IMR-90 (cell line): ENCODE data around the gene MREG. TPM values are rescaled to one million over a fixed set of nuclear protein-coding genes. Genes with fewer than 3 reads are reported as not detected.

Experiments
- ATAC-seq: fragments of 200-7000 bp; cut with Tn5 transposase; 2 replicates; pipeline ENCODE4 v1.9.1; 2020; ENCODE audit warnings: low read depth, mild to moderate bottlenecking, moderate library complexity
- BruUV-seq: library from RNA; stranded (reverse); fragments of 400-500 nt; replicated peaks from 2 replicates; lab custom pipeline; 2021; lab: Mats Ljungman, UMichigan
- CTCF ChIA-PET: fragments of 300-600 bp; formaldehyde crosslinking; extraction: SDS; loops from one replicate; lab custom pipeline; 2021; ENCODE audit warnings: antibody characterized with exemption; lab: Yijun Ruan, JAX
- POLR2A ChIA-PET: fragments of 300-600 bp; sonication (Branson Sonifier 250); formaldehyde crosslinking; loops from one replicate; lab custom pipeline; 2022; ENCODE audit warnings: antibody characterized with exemption; ENCODE audit not compliant: unreplicated experiment; lab: Charles Lee
- DNase-seq: peaks from one replicate; pipeline ENCODE4 v3.0.0; 2013
- H2AFZ ChIP-seq: replicated peaks from 2 replicates; pipeline ENCODE3; 2013; ENCODE audit warnings: low read length, mild to moderate bottlenecking; ENCODE audit not compliant: poor library complexity
- H2AK5ac ChIP-seq: 2 replicates; pipeline ENCODE4 v1.6.1; 2013; ENCODE audit warnings: low read depth, low read length, inconsistent platforms
- H2AK9ac ChIP-seq: replicated peaks from 2 replicates; pipeline ENCODE3; 2013; ENCODE audit warnings: mild to moderate bottlenecking, low read depth, low read length, moderate library complexity; ENCODE audit not compliant: poor library complexity
- H2BK120ac ChIP-seq: 2 replicates; pipeline ENCODE4 v1.6.1; 2013; ENCODE audit warnings: low read depth, low read length, inconsistent platforms
- H2BK15ac ChIP-seq: 3 replicates; pipeline ENCODE4 v1.6.1; 2013; ENCODE audit warnings: low read depth, low read length, inconsistent platforms
- H2BK20ac ChIP-seq: 2 replicates; pipeline ENCODE4 v1.6.1; 2013; ENCODE audit warnings: low read depth, mild to moderate bottlenecking, inconsistent platforms, low read length, moderate library complexity
- H2BK5ac ChIP-seq: 2 replicates; pipeline ENCODE4 v1.6.1; 2013; ENCODE audit warnings: mild to moderate bottlenecking, low read depth, low read length, inconsistent platforms; ENCODE audit not compliant: poor library complexity, severe bottlenecking
- H3K14ac ChIP-seq: replicated peaks from 2 replicates; pipeline ENCODE4 v1.6.1; 2013; ENCODE audit warnings: low read depth, low read length, inconsistent platforms
- H3K18ac ChIP-seq: 2 replicates; pipeline ENCODE4 v1.6.1; 2013; ENCODE audit warnings: low read depth, low read length, control low read depth
- H3K23ac ChIP-seq: 2 replicates; pipeline ENCODE4 v1.6.1; 2013; ENCODE audit warnings: low read depth, low read length, inconsistent platforms
- H3K27ac ChIP-seq: 2 replicates; pipeline ENCODE4 v1.5.1; 2013; ENCODE audit warnings: mild to moderate bottlenecking, control low read depth, low read length; ENCODE audit not compliant: insufficient read depth
- H3K27me3 ChIP-seq: 2 replicates; pipeline ENCODE4 v1.6.1; 2013; ENCODE audit warnings: low read length; ENCODE audit not compliant: control insufficient read depth, insufficient read depth
- H3K36me3 ChIP-seq: 2 replicates; pipeline ENCODE4 v1.6.1; 2013; ENCODE audit warnings: low read length, mixed read lengths; ENCODE audit not compliant: control insufficient read depth, insufficient read depth
- H3K4ac ChIP-seq: 2 replicates; pipeline ENCODE4 v1.6.1; 2013; ENCODE audit warnings: low read depth, low read length, inconsistent platforms
- H3K4me1 ChIP-seq: 2 replicates; pipeline ENCODE4 v1.6.1; 2013; ENCODE audit warnings: low read length, mixed read lengths; ENCODE audit not compliant: control insufficient read depth, insufficient read depth
- H3K4me2 ChIP-seq: 2 replicates; pipeline ENCODE4 v1.6.1; 2013; ENCODE audit warnings: low read depth, mild to moderate bottlenecking, control low read depth, low read length, moderate library complexity
- H3K4me3 ChIP-seq: 2 replicates; pipeline ENCODE4 v1.5.1; 2013; ENCODE audit warnings: low read depth, mild to moderate bottlenecking, control low read depth, low read length, moderate library complexity; ENCODE audit not compliant: insufficient read depth
- H3K56ac ChIP-seq: 2 replicates; pipeline ENCODE4 v1.6.1; 2013; ENCODE audit warnings: low read length, inconsistent platforms; ENCODE audit not compliant: insufficient read depth; ENCODE audit errors: extremely low read depth
- H3K79me1 ChIP-seq, 2 experiments: 2 replicates each; pipeline ENCODE4 v1.6.1; 2013; ENCODE audit warnings: low read length in 2 of 2, inconsistent platforms in 1 of 2, low read depth in 1 of 2
- H3K9ac ChIP-seq: 2 replicates; pipeline ENCODE4 v1.6.1; 2013; ENCODE audit warnings: low read depth, low read length, control low read depth
- H3K9me1 ChIP-seq: 2 replicates; pipeline ENCODE4 v1.6.1; 2013; ENCODE audit warnings: low read length, inconsistent platforms; ENCODE audit not compliant: insufficient read depth
- H3K9me3 ChIP-seq: 2 replicates; pipeline ENCODE4 v1.6.1; 2013; ENCODE audit warnings: low read length; ENCODE audit not compliant: control insufficient read depth, insufficient read depth
- H4K20me1 ChIP-seq: 2 replicates; pipeline ENCODE4 v1.6.1; 2013; ENCODE audit warnings: low read length, inconsistent platforms; ENCODE audit not compliant: insufficient read depth
- H4K5ac ChIP-seq: 2 replicates; pipeline ENCODE4 v1.6.1; 2013; ENCODE audit warnings: mild to moderate bottlenecking, low read depth, low read length, control low read depth
- H4K8ac ChIP-seq, 2 experiments: 2 replicates each; pipeline ENCODE4 v1.6.1; 2013; ENCODE audit warnings: low read depth in 2 of 2, low read length in 2 of 2, control low read depth in 1 of 2, inconsistent platforms in 1 of 2
- H4K91ac ChIP-seq: 2 replicates; pipeline ENCODE4 v1.6.1; 2013; ENCODE audit warnings: low read depth, low read length, inconsistent platforms; ENCODE audit not compliant: insufficient read depth
- BHLHE40 ChIP-seq: fragments of 150-350 bp; IDR thresholded peaks from 2 replicates; pipeline ENCODE4 v1.6.1; 2016; ENCODE audit warnings: mild to moderate bottlenecking, low read depth, low read length
- CEBPB ChIP-seq: IDR thresholded peaks from 2 replicates; pipeline ENCODE4 v1.6.1; 2012; ENCODE audit warnings: low read depth, low read length, improper control_type of control experiment
- CTCF ChIP-seq: conservative IDR thresholded peaks from 2 replicates; pipeline ENCODE4 v1.5.1; 2012; ENCODE audit warnings: mild to moderate bottlenecking, low read depth, low read length, improper control_type of control experiment
- ELK1 ChIP-seq: fragments of 150-350 bp; IDR thresholded peaks from 2 replicates; pipeline ENCODE4 v1.6.1; 2016; ENCODE audit warnings: low read depth, mild to moderate bottlenecking, low read length, moderate library complexity, borderline replicate concordance
- FOS ChIP-seq: fragments of 150-350 bp; IDR thresholded peaks from 2 replicates; pipeline ENCODE4 v1.6.1; 2016; ENCODE audit warnings: low read depth, low read length
- MAFK ChIP-seq: IDR thresholded peaks from 2 replicates; pipeline ENCODE4 v1.6.1; 2012; ENCODE audit warnings: low read depth, low read length, improper control_type of control experiment
- MAZ ChIP-seq: IDR thresholded peaks from 2 replicates; pipeline ENCODE4 v1.6.1; 2012; ENCODE audit warnings: low read depth, mild to moderate bottlenecking, low read length, improper control_type of control experiment, moderate library complexity, borderline replicate concordance
- MXI1 ChIP-seq: IDR thresholded peaks from 2 replicates; pipeline ENCODE4 v1.6.1; 2012; ENCODE audit warnings: low read depth, mild to moderate bottlenecking, low read length, moderate library complexity, borderline replicate concordance
- NFE2L2 ChIP-seq: fragments of 150-350 bp; IDR thresholded peaks from 2 replicates; pipeline ENCODE4 v1.6.1; 2016; ENCODE audit warnings: low read depth, mild to moderate bottlenecking, low read length
- POLR2A ChIP-seq: IDR thresholded peaks from 2 replicates; pipeline ENCODE4 v1.6.1; 2012; ENCODE audit warnings: mild to moderate bottlenecking, low read depth, low read length
- RAD21 ChIP-seq: IDR thresholded peaks from 2 replicates; pipeline ENCODE4 v1.6.1; 2012; ENCODE audit warnings: low read length, improper control_type of control experiment
- RCOR1 ChIP-seq: IDR thresholded peaks from 2 replicates; pipeline ENCODE4 v1.6.1; 2012; ENCODE audit warnings: mild to moderate bottlenecking, low read length, improper control_type of control experiment; ENCODE audit not compliant: insufficient replicate concordance
- RFX5 ChIP-seq: IDR thresholded peaks from 2 replicates; pipeline ENCODE4 v1.8.0; 2012; ENCODE audit warnings: low read depth, mild to moderate bottlenecking, low read length, moderate library complexity
- SMC3 ChIP-seq: fragments of 150-350 bp; IDR thresholded peaks from 2 replicates; pipeline ENCODE4 v1.6.1; 2016; ENCODE audit warnings: low read depth, mild to moderate bottlenecking, antibody characterized with exemption, low read length, moderate library complexity
- USF2 ChIP-seq: fragments of 150-350 bp; IDR thresholded peaks from 2 replicates; pipeline ENCODE4 v1.6.1; 2017; ENCODE audit warnings: mild to moderate bottlenecking, antibody characterized with exemption, low read length, low read depth
- WGBS, 2 experiments: methylation state at CpG; one replicate each; pipeline versions ENCODE4 v1.1.5 to v1.1.7; 2013; ENCODE audit warnings: missing lambda C conversion rate in 2 of 2; ENCODE audit not compliant: insufficient read length in 1 of 2; ENCODE audit errors: extremely low coverage in 2 of 2; 5-methylcytosine and 5-hydroxymethylcytosine counted together
- dilution Hi-C: fragments of 300-500 bp; cut with HindIII; formaldehyde crosslinking; loops from one replicate; pipeline ENCODE4 v1.14.3; 2018; ENCODE audit warnings: low sequenced_read_pairs; ENCODE audit not compliant: unreplicated experiment
- in situ Hi-C: fragments of 300-500 bp; cut with MboI; formaldehyde crosslinking; loops from 3 replicates; pipeline ENCODE4 v1.14.3; 2019; ENCODE audit warnings: low sequenced_read_pairs, inconsistent platforms, mixed read lengths
- intact Hi-C: fragments of 100-400 bp; cut with micrococcal nuclease; formaldehyde crosslinking; loops from 2 replicates; pipeline ENCODE4 v1.10.0; 2022
- polyA plus RNA-seq, 3 experiments: library from polyadenylated mRNA; depleted of rRNA; stranded (reverse); fragments of >200 nt; gene quantifications; 2 replicates each; pipeline ENCODE4 v1.2.3, GENCODE V29; 2012; ENCODE audit warnings: low replicate concordance in 1 of 3
- total RNA-seq: library from RNA; depleted of rRNA; stranded (reverse); fragments of >200 nt; gene quantifications from 2 replicates; pipeline ENCODE4 v1.2.3, GENCODE V29; 2012

Gene MREG
- total and polyA plus RNA-seq, 2 of the 4 experiments (the other 2 are of a cell fraction), result 1.0 to 1.8 TPM

DNA sequence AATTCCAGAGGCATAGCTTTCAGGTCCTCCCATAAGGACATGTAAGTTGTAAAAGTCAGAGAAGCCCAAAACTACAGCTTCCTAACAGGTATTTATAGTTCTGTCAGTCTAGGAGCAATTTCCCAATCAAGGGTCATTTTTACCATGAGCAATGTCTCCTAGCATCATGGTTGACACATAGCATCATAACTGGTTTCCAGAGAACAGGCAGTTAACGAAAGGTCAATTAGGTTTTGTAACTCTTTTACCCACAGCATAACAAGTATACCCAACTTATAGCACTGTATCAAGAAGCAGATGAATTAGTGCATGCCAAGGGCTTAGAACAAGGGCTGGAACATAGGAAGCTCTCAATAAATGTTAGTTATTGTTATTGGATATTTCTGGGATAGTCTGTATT is 110.1 kb downstream of the MREG start:
- Histone ChIP-seq H3K23ac (no peak overlapping the region), H3K4ac (no peak overlapping the region), H2BK120ac (no peak overlapping the region), H2BK20ac (no peak overlapping the region), H4K91ac (no peak overlapping the region), H3K4me2 (no peak overlapping the region), H2BK5ac (no peak overlapping the region), H3K79me1 (no peaks in the 10 kb centered on the region), H3K14ac (no peak overlapping the region), H2AK5ac (no peak overlapping the region), H3K56ac (no peak overlapping the region), H3K18ac (no peak overlapping the region), H3K9me1 (no peaks in the 10 kb centered on the region), H3K4me1 (peaks cover 8% of the 10 kb centered on the region), H3K36me3 (no peaks in the 10 kb centered on the region), H3K9ac (no peak overlapping the region), H3K27me3 (no peaks in the 10 kb centered on the region), H2AK9ac (no peak overlapping the region), H4K8ac (no peak overlapping the region), H4K5ac (no peak overlapping the region), H3K9me3 (no peaks in the 10 kb centered on the region), H4K20me1 (no peaks in the 10 kb centered on the region), H3K4me3 (no peak overlapping the region), H2AFZ (no peak overlapping the region), H2BK15ac (no peak overlapping the region), H3K27ac (no peak overlapping the region)
- TF ChIP-seq MAZ, result no peak
- no peak for TF ChIP-seq FOS
- TF ChIP-seq CEBPB, result no peak
- no peak for TF ChIP-seq MAFK
- TF ChIP-seq MXI1, result no peak
- no peak for TF ChIP-seq NFE2L2
- no peak for TF ChIP-seq USF2
- no peak for TF ChIP-seq RAD21
- TF ChIP-seq SMC3, result no peak
- no peak for TF ChIP-seq POLR2A
- no peak for TF ChIP-seq RFX5
- TF ChIP-seq ELK1, result no peak
- no peak for TF ChIP-seq BHLHE40
- no peak for TF ChIP-seq CTCF
- no peak for TF ChIP-seq RCOR1
- POLR2A ChIA-PET, result no interaction called here
- ATAC-seq, result no peak
- CTCF ChIA-PET, result no interaction called here
- no CpG with 5 or more reads among the region's 1 CpG for WGBS, 2 experiments
- dilution Hi-C loops (no loop called here), in situ Hi-C loops (no loop called here), intact Hi-C loops (no loop called here)
- DNase-seq, result no peak
- no TSS peak for BruUV-seq
